ENCODE results near the gene CASZ1.

GRCh38 chr1:10795276-10796021 is 997 bp downstream of the CASZ1 start:
- TF ChIP-seq POLR2A (IDR thresholded peaks at IDR 0.05; ENCODE audit: low read depth, low read length) (no peak), POLR2AphosphoS5 (IDR thresholded peaks at IDR 0.05; ENCODE audit: low read depth, low read length) (no peak), TAF1 (IDR thresholded peaks at IDR 0.05; ENCODE audit: low read depth, low read length) (no peak), PAX5 (IDR thresholded peaks at IDR 0.05; ENCODE audit: insufficient read depth, low read length, severe bottlenecking) (no peak), SPI1 (IDR thresholded peaks at IDR 0.05; ENCODE audit: low read depth, low read length) (no peak), POU2F2 (IDR thresholded peaks at IDR 0.05; ENCODE audit: low read depth, low read length) (no peak)
